Loucy (cell line): ENCODE data around the gene MFAP3L.

Experiments used
- H2AFZ ChIP-seq: fragments of 200-600 bp; sonication (generic); 2 replicates; pipeline ENCODE4 v1.6.0; 2016; ENCODE audit warnings: antibody characterized with exemption, mild to moderate bottlenecking, low read length, moderate library complexity
- H3F3A ChIP-seq: fragments of 200-600 bp; 2 replicates; pipeline ENCODE4 v1.6.0; 2016; ENCODE audit warnings: antibody characterized with exemption, low read depth, mild to moderate bottlenecking
- H3K27me3 ChIP-seq: fragments of 200-600 bp; sonication (generic); 2 replicates; pipeline ENCODE4 v1.6.1; 2014; ENCODE audit warnings: low read length, mild to moderate bottlenecking; ENCODE audit not compliant: insufficient read depth, poor library complexity, severe bottlenecking
- H3K36me3 ChIP-seq: fragments of 200-600 bp; sonication (generic); 2 replicates; pipeline ENCODE4 v1.6.1; 2016; ENCODE audit warnings: low read length; ENCODE audit not compliant: insufficient read depth
- H3K4me1 ChIP-seq: fragments of 200-600 bp; sonication (generic); 2 replicates; pipeline ENCODE4 v1.5.1; 2014; ENCODE audit warnings: low read length, mild to moderate bottlenecking; ENCODE audit not compliant: insufficient read depth, poor library complexity, severe bottlenecking
- H3K4me2 ChIP-seq: fragments of 200-600 bp; sonication (generic); 2 replicates; pipeline ENCODE4 v1.6.0; 2014; ENCODE audit warnings: antibody characterized with exemption, low read length, low read depth, mild to moderate bottlenecking; ENCODE audit not compliant: poor library complexity, severe bottlenecking
- H3K4me3 ChIP-seq: fragments of 200-600 bp; sonication (generic); 2 replicates; pipeline ENCODE4 v1.5.1; 2014; ENCODE audit warnings: low read length, mild to moderate bottlenecking, mixed read lengths; ENCODE audit not compliant: poor library complexity, severe bottlenecking
- H3K79me2 ChIP-seq: fragments of 200-600 bp; sonication (generic); 2 replicates; pipeline ENCODE4 v1.6.1; 2014; ENCODE audit warnings: low read length; ENCODE audit not compliant: insufficient read depth
- H3K9ac ChIP-seq: fragments of 200-600 bp; sonication (generic); 2 replicates; pipeline ENCODE4 v1.6.0; 2014; ENCODE audit warnings: mild to moderate bottlenecking, low read depth, low read length, moderate library complexity; ENCODE audit not compliant: poor library complexity, severe bottlenecking
- H3K9me2 ChIP-seq: fragments of 200-600 bp; sonication (generic); replicated peaks from 2 replicates; pipeline ENCODE4 v1.6.1; 2016; ENCODE audit warnings: low read depth, low read length, mixed read lengths
- H3K9me3 ChIP-seq: fragments of 200-600 bp; sonication (generic); 2 replicates; pipeline ENCODE4 v1.6.1; 2014; ENCODE audit warnings: mild to moderate bottlenecking, antibody characterized with exemption, low read length, low read depth; ENCODE audit not compliant: insufficient read depth
- H4K20me1 ChIP-seq: fragments of 200-600 bp; sonication (generic); 2 replicates; pipeline ENCODE4 v1.6.0; 2014; ENCODE audit warnings: antibody characterized with exemption, low read length, mild to moderate bottlenecking; ENCODE audit not compliant: insufficient read depth, poor library complexity, severe bottlenecking
- CTCF ChIP-seq: fragments of 200-600 bp; sonication (generic); conservative IDR thresholded peaks from 2 replicates; pipeline ENCODE4 v1.5.1; 2014; ENCODE audit warnings: mild to moderate bottlenecking, antibody characterized with exemption, low read length
- EZH2phosphoT487 ChIP-seq: fragments of 200-600 bp; IDR thresholded peaks from 2 replicates; pipeline ENCODE4 v1.6.1; 2018; ENCODE audit warnings: antibody characterized with exemption, mild to moderate bottlenecking, moderate library complexity, borderline replicate concordance

The MFAP3L gene

GRCh38 chr4:170001745-170002267 lies 24.4 kb downstream of the MFAP3L start:
- Histone ChIP-seq H4K20me1 (no peaks in the 10 kb centered on the region), H3K79me2 (no peaks in the 10 kb centered on the region), H3F3A (no peaks in the 10 kb centered on the region), H2AFZ (no peak overlapping the region), H3K4me1 (no peaks in the 10 kb centered on the region), H3K27me3 (no peaks in the 10 kb centered on the region), H3K36me3 (no peaks in the 10 kb centered on the region), H3K4me2 (no peak overlapping the region), H3K9ac (no peak overlapping the region), H3K9me3 (no peaks in the 10 kb centered on the region), H3K4me3 (no peak overlapping the region), H3K9me2 (no peaks in the 10 kb centered on the region)
- TF ChIP-seq CTCF (no peak), EZH2phosphoT487 (no peak)

- Histone ChIP-seq H3K27me3 (no peaks in the 10 kb centered on the region), H2AFZ (no peak overlapping the region), H4K20me1 (no peaks in the 10 kb centered on the region), H3K9me3 (no peaks in the 10 kb centered on the region), H3K9ac (no peak overlapping the region), H3K4me2 (no peak overlapping the region), H3K9me2 (no peaks in the 10 kb centered on the region), H3K36me3 (no peaks in the 10 kb centered on the region), H3K4me3 (no peak overlapping the region), H3F3A (no peaks in the 10 kb centered on the region), H3K4me1 (no peaks in the 10 kb centered on the region), H3K79me2 (no peaks in the 10 kb centered on the region)
- TF ChIP-seq CTCF: no peak
- TF ChIP-seq EZH2phosphoT487: no peak
Observed at GRCh38 chr4:170001011-170001744, 25.0 kb downstream of the MFAP3L start.

GRCh38 chr4:169999923-170000322 lies 26.3 kb downstream of the MFAP3L start:
- H3F3A ChIP-seq: no peaks in the 10 kb centered on the region
- no peak overlapping the region for H3K9ac ChIP-seq
- no peaks in the 10 kb centered on the region for H3K79me2 ChIP-seq

More at GRCh38 chr4:169999923-170000322, 26.3 kb downstream of the MFAP3L start:
- Histone ChIP-seq H3K36me3 (no peaks in the 10 kb centered on the region), H3K9me3 (no peaks in the 10 kb centered on the region), H3K4me2 (no peak overlapping the region), H2AFZ (no peak overlapping the region), H3K4me3 (no peak overlapping the region), H4K20me1 (no peaks in the 10 kb centered on the region), H3K4me1 (no peaks in the 10 kb centered on the region), H3K9me2 (no peaks in the 10 kb centered on the region), H3K27me3 (no peaks in the 10 kb centered on the region)
- TF ChIP-seq EZH2phosphoT487 (no peak), CTCF (no peak)
